ENCODE data around the gene EFNB2. TPM values are rescaled to one million over a fixed set of nuclear protein-coding genes. Genes with fewer than 3 reads are reported as not detected.

EFNB2 gene
- total and polyA plus RNA-seq, 2 donors (not counting 3 experiments of a cell fraction or from before 2014, with no cell fraction given) = 50.4 to 69.5 TPM

GRCh38 chr13:106462710-106463109 is 72.8 kb downstream of the EFNB2 start:
- H2AFZ ChIP-seq (ENCODE audit: low read depth, low read length) = no peak overlapping the region
- no peak overlapping the region for H3K9ac ChIP-seq (replicated peaks; ENCODE audit: extremely low read depth, insufficient read depth, low read length)
- no peak overlapping the region for H3K4me2 ChIP-seq (ENCODE audit: insufficient read depth, low read length)
- no peaks in the 10 kb centered on the region for H3K9me3 ChIP-seq (replicated peaks; ENCODE audit: control insufficient read depth, insufficient read depth, low read length)
- TF ChIP-seq FOS (IDR thresholded peaks at IDR 0.05; ENCODE audit: borderline replicate concordance, insufficient read depth, low read length) (no peak), POLR2AphosphoS5 (IDR thresholded peaks at IDR 0.05; ENCODE audit: insufficient read depth, low read depth, low read length) (no peak), JUN (IDR thresholded peaks at IDR 0.05; ENCODE audit: borderline replicate concordance, insufficient read depth, insufficient read length, low read depth) (no peak), GATA2 (IDR thresholded peaks at IDR 0.05; ENCODE audit: insufficient read depth, insufficient read length, low read depth, low read length) (no peak), POLR2A (IDR thresholded peaks at IDR 0.05; ENCODE audit: low read depth, low read length) (no peak), EZH2 (IDR thresholded peaks at IDR 0.05; ENCODE audit: borderline replicate concordance, low read depth, low read length, severe bottlenecking) (no peak), MYC (IDR thresholded peaks at IDR 0.05; ENCODE audit: low read depth, low read length) (no peak), MAX (IDR thresholded peaks at IDR 0.05; ENCODE audit: insufficient read depth, insufficient read length) (no peak)
- TF ChIP-seq, protein P1, sequence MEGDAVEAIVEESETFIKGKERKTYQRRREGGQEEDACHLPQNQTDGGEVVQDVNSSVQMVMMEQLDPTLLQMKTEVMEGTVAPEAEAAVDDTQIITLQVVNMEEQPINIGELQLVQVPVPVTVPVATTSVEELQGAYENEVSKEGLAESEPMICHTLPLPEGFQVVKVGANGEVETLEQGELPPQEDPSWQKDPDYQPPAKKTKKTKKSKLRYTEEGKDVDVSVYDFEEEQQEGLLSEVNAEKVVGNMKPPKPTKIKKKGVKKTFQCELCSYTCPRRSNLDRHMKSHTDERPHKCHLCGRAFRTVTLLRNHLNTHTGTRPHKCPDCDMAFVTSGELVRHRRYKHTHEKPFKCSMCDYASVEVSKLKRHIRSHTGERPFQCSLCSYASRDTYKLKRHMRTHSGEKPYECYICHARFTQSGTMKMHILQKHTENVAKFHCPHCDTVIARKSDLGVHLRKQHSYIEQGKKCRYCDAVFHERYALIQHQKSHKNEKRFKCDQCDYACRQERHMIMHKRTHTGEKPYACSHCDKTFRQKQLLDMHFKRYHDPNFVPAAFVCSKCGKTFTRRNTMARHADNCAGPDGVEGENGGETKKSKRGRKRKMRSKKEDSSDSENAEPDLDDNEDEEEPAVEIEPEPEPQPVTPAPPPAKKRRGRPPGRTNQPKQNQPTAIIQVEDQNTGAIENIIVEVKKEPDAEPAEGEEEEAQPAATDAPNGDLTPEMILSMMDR (IDR thresholded peaks at IDR 0.05; ENCODE audit: extremely low read depth in 1 of 2, insufficient read depth in 1 of 2, low read depth in 1 of 2, low read length in 2 of 2) = no peak
- no peaks in the 10 kb centered on the region for H3K9me1 ChIP-seq (replicated peaks; ENCODE audit: control insufficient read depth, extremely low read depth, insufficient read depth, low read length)
- no peaks in the 10 kb centered on the region for H4K20me1 ChIP-seq (replicated peaks; ENCODE audit: control insufficient read depth, extremely low read depth, insufficient read depth, low read length)
- dilution Hi-C loops (cut with MboI; ENCODE audit: extremely low pct_ligation_motif_present, low sequenced_read_pairs) = no loop called here
- no peak overlapping the region for H3K4me3 ChIP-seq (replicated peaks in 1 of 3; ENCODE audit: insufficient read depth in 1 of 3, low read depth in 1 of 3, low read length in 3 of 3)
- CTCF ChIA-PET = no interaction called here
- H3K27ac ChIP-seq (ENCODE audit: insufficient read depth, low read depth, low read length) = no peak overlapping the region
- no TSS peak for BruUV-seq (replicated peaks)
- intact Hi-C loops (cut with micrococcal nuclease) = no loop called here
- peaks cover 2 to 9% of the 10 kb centered on the region in 2 experiments for H3K27me3 ChIP-seq (ENCODE audit: control insufficient read depth in 2 of 2, insufficient read depth in 2 of 2, low read length in 2 of 2)
- no peak for DNase-seq (ENCODE audit: low read depth, low spot score)
- no peak for FAIRE-seq
- H3K36me3 ChIP-seq (ENCODE audit: control insufficient read depth in 2 of 2, extremely low read depth in 1 of 2, insufficient read depth in 2 of 2, low read length in 2 of 2) = no peaks in the 10 kb centered on the region
- H3K79me2 ChIP-seq (ENCODE audit: control insufficient read depth, insufficient read depth, low read length) = no peaks in the 10 kb centered on the region
- H3K4me1 ChIP-seq (ENCODE audit: control insufficient read depth, extremely low read depth, insufficient read depth, low read length) = no peaks in the 10 kb centered on the region
- POLR2A ChIA-PET = no interaction called here
